Upper lobe of left lung (tissue), 4 donors: ENCODE data around the gene C1orf232.

ENCODE experiments used
- POLR2A ChIP-seq, 4 donors: fragments of 450-650 bp; IDR thresholded peaks; one replicate each; pipeline ENCODE4 v1.5.1; 2016 to 2017; ENCODE audit warnings: antibody characterized with exemption in 4 of 4, mild to moderate bottlenecking in 2 of 4
- POLR2AphosphoS5 ChIP-seq, 2 donors: sonication (generic); formaldehyde crosslinking; IDR thresholded peaks; one replicate each; pipeline ENCODE4 v1.5.1; 2017; ENCODE audit warnings: antibody characterized with exemption in 2 of 2
- TF ChIP-seq, protein P1 (sequence below), 6 experiments: fragments of 450-650 bp in 4 of 6; fragments of 200-600 bp in 2 of 6; sonication (generic) in 2 of 6; IDR thresholded peaks; one replicate each; pipeline ENCODE4 v1.5.1; 2016 to 2019; ENCODE audit warnings: antibody characterized with exemption in 6 of 6

DNA sequence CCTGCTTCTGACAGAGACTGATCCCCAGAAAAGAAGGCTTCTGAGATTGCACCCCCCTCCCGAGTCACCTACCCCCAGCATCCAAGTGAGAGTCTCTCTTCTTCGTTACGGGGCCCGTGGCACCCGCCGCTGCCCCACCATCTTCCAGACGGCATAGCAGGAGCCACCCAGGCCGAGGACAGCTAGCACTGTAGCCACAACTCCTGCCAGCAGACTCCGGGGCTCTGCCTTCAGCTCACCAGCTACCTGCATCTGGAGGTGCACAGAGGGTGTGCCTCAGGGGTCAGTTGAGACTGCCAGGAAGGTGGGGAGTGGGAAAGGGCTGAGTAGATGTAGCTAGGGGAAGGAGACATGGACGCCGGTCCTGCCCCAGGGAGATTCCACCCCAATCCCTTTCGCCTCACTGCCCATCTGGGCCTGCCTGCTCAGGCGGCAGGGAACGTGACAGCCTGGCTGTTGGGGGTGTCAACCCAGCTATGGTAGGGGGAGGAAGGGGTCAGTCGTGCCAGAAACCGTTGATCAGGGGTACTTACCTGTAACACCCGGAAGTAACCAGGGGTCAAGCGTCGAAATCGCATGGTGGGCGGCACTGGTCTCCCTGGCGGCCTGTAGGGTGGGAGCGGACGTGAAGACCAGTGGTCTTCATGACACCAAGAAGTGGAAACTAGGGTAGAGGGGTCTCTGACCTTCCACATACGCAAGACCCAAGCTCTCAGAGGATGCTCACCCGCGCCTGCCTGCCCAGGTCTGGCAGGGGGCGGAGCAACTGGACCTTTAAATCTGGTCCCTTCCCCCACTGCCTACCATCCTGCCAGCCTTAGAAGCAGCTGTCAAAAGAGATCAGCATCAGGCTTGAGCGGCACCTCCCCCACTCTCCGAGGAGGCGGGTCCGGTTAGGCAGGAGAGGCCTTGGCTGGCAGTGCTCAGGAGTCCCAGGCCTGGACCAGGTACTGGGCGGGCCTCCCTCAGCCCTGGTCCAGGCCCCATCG, 2.6 kb upstream of the C1orf232 start, which contains the start of gene ZNF593OS:
- TF ChIP-seq, protein P1, sequence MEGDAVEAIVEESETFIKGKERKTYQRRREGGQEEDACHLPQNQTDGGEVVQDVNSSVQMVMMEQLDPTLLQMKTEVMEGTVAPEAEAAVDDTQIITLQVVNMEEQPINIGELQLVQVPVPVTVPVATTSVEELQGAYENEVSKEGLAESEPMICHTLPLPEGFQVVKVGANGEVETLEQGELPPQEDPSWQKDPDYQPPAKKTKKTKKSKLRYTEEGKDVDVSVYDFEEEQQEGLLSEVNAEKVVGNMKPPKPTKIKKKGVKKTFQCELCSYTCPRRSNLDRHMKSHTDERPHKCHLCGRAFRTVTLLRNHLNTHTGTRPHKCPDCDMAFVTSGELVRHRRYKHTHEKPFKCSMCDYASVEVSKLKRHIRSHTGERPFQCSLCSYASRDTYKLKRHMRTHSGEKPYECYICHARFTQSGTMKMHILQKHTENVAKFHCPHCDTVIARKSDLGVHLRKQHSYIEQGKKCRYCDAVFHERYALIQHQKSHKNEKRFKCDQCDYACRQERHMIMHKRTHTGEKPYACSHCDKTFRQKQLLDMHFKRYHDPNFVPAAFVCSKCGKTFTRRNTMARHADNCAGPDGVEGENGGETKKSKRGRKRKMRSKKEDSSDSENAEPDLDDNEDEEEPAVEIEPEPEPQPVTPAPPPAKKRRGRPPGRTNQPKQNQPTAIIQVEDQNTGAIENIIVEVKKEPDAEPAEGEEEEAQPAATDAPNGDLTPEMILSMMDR (IDR thresholded peaks at IDR 0.05): no peak
- no peak for TF ChIP-seq POLR2A (IDR thresholded peaks at IDR 0.05)
- no peak for TF ChIP-seq POLR2AphosphoS5 (IDR thresholded peaks at IDR 0.05)
